Measurements from ENCODE around the gene PHLDA3.

GRCh38 chr1:201463071-201463552 lies 5.9 kb downstream of the PHLDA3 start:
- TF ChIP-seq SIN3A (IDR thresholded peaks at IDR 0.05; ENCODE audit: borderline replicate concordance, low read depth, low read length) (no peak), RXRA (CRISPR knock-in tag; IDR thresholded peaks at IDR 0.05) (no peak), CTCF (CRISPR knock-in tag; IDR thresholded peaks at IDR 0.05) (peak; percentile 52), POLR2A (IDR thresholded peaks at IDR 0.05; ENCODE audit: insufficient read depth in 1 of 2, low read depth in 2 of 2, low read length in 2 of 2) (peak in 1 of 2 experiments; percentile 38; a peak in 1 of 4 replicates), HNF1A (IDR thresholded peaks at IDR 0.05; ENCODE audit: low read depth) (no peak), HNF1A (CRISPR knock-in tag; IDR thresholded peaks at IDR 0.05; ENCODE audit: borderline replicate concordance) (no peak), REST (IDR thresholded peaks at IDR 0.05; ENCODE audit: borderline replicate concordance in 1 of 2, low read depth in 1 of 2, low read length in 2 of 2) (no peak), HDAC2 (CRISPR knock-in tag; IDR thresholded peaks at IDR 0.05) (no peak), ZNF766 (CRISPR knock-in tag; IDR thresholded peaks at IDR 0.05; ENCODE audit: borderline replicate concordance) (no peak), PHF8 (CRISPR knock-in tag; IDR thresholded peaks at IDR 0.05) (no peak), ZBTB39 (CRISPR knock-in tag; IDR thresholded peaks at IDR 0.05) (no peak), RNF2 (conservative IDR thresholded peaks at IDR 0.05; ENCODE audit: low read depth) (no peak), ZNF570 (CRISPR knock-in tag; IDR thresholded peaks at IDR 0.05; ENCODE audit: borderline replicate concordance) (no peak), ZNF44 (CRISPR knock-in tag; IDR thresholded peaks at IDR 0.05) (no peak)
